Stomach (tissue), 9 donors: ENCODE results near the gene MGST3. TPM values are rescaled to one million over a fixed set of nuclear protein-coding genes. Genes with fewer than 3 reads are reported as not detected.
"Not testable (repeated sequence)": the region's sequence is repeated elsewhere in the genome, so short reads cannot be mapped to it uniquely, and the experiment has no call there.

Experiments
- DNase-seq, 2 donors: peaks; one replicate each; pipeline versions ENCODE4 v3.0.0 to v3.0.0-alpha.2; 2013 to 2019
- H3K27ac ChIP-seq, 5 donors: fragments of 200-600 bp in 4 of 5; sonication (generic) in 4 of 5; one replicate each; pipeline ENCODE4 v1.5.1; 2013 to 2019; ENCODE audit warnings: mild to moderate bottlenecking in 1 of 5, moderate library complexity in 1 of 5
- H3K27me3 ChIP-seq, 3 donors: fragments of 200-600 bp; sonication (generic); one replicate each; pipeline ENCODE4 v1.5.1; 2017 to 2019; ENCODE audit warnings: mixed run types in 1 of 3
- H3K36me3 ChIP-seq, 4 donors: fragments of 200-600 bp; sonication (generic); 1 replicate in 3 of 4; 2 replicates in 1 of 4; pipeline ENCODE4 v1.5.1; 2016 to 2019
- H3K4me1 ChIP-seq, 4 donors: fragments of 200-600 bp; sonication (generic); one replicate each; pipeline ENCODE4 v1.5.1; 2016 to 2019
- H3K4me3 ChIP-seq, 4 donors: fragments of 200-600 bp; sonication (generic) in 3 of 4; one replicate each; pipeline ENCODE4 v1.5.1; 2016 to 2019; ENCODE audit warnings: mild to moderate bottlenecking in 1 of 4
- H3K9me3 ChIP-seq, 4 donors: fragments of 200-600 bp; sonication (generic); one replicate each; pipeline ENCODE4 v1.5.1; 2016 to 2019
- CTCF ChIP-seq, 7 experiments: fragments of 450-650 bp in 4 of 7; fragments of 200-600 bp in 3 of 7; sonication (generic) in 3 of 7; IDR thresholded peaks; one replicate each; pipeline ENCODE4 v1.5.1; 2016 to 2019; ENCODE audit warnings: antibody characterized with exemption in 7 of 7, control low read depth in 2 of 7, mild to moderate bottlenecking in 1 of 7
- EP300 ChIP-seq: sonication (generic); formaldehyde crosslinking; IDR thresholded peaks from one replicate; pipeline ENCODE4 v1.6.1; 2017; ENCODE audit warnings: antibody characterized with exemption
- POLR2A ChIP-seq, 4 donors: fragments of 450-650 bp; IDR thresholded peaks; one replicate each; pipeline ENCODE4 v1.6.1; 2016; ENCODE audit warnings: antibody characterized with exemption in 4 of 4, control low read depth in 2 of 4, mild to moderate bottlenecking in 1 of 4, moderate library complexity in 1 of 4
- POLR2AphosphoS5 ChIP-seq, 3 donors: sonication (generic); formaldehyde crosslinking; IDR thresholded peaks; one replicate each; pipeline ENCODE4 v1.6.1; 2016; ENCODE audit warnings: antibody characterized with exemption in 3 of 3
- WGBS, 5 donors: extraction: QIAGEN DNeasy Blood & Tissue Kit in 3 of 5; methylation state at CpG; one replicate each; pipeline versions ENCODE4 v1.1.5 to v1.1.7; 2013 to 2018; 5-methylcytosine and 5-hydroxymethylcytosine counted together
- intact Hi-C: fragments of 100-400 bp; cut with DNase I; formaldehyde crosslinking; loops from one replicate; pipeline ENCODE4 v1.15.1; 2023; ENCODE audit warnings: low total_unique reads
- polyA plus RNA-seq, 3 donors: library from polyadenylated mRNA; stranded (reverse); fragments of 200-250 nt; gene quantifications; one replicate each; pipeline ENCODE4 v1.2.3, GENCODE V29; 2013
- total RNA-seq, 5 donors: library from RNA; depleted of rRNA; stranded (reverse); fragments of >200 nt; gene quantifications; one replicate each; pipeline versions ENCODE4 v1.1.0 to v1.2.3, GENCODE V29; 2014 to 2016
- donor health status: healthy with polysubstance abuse.
- donor health status: Bipolar disorder and iron deficiency.
- donor health status: healthy.

MGST3 gene
- total and polyA plus RNA-seq, 8 donors = 46.1 to 310 (median 124) TPM

- H3K36me3 ChIP-seq = no peaks in the 10 kb centered on the region
- no peak overlapping the region for H3K4me3 ChIP-seq
- intact Hi-C loops = loop anchor here (5.0 kb wide), 1 partner anchor 312 kb away; no protein-coding TSS in a partner anchor
- WGBS, 5 donors = 43 to 56% (median 52%) methylated on average over 4 of the region's 4 CpGs
- peaks cover 5 to 29% (median 14%) of the 10 kb centered on the region in 4 donors for H3K4me1 ChIP-seq
- H3K27ac ChIP-seq = no peak overlapping the region
- DNase-seq = no peak
- no peaks in the 10 kb centered on the region for H3K27me3 ChIP-seq
- no peak for TF ChIP-seq CTCF (IDR thresholded peaks at IDR 0.05)
- TF ChIP-seq POLR2AphosphoS5 (IDR thresholded peaks at IDR 0.05) = no peak
- no peak for TF ChIP-seq POLR2A (IDR thresholded peaks at IDR 0.05)
- no peak for TF ChIP-seq EP300
- no peaks in the 10 kb centered on the region for H3K9me3 ChIP-seq
Observed at GRCh38 chr1:165600793-165601192, 30.2 kb upstream of the MGST3 start.

DNA sequence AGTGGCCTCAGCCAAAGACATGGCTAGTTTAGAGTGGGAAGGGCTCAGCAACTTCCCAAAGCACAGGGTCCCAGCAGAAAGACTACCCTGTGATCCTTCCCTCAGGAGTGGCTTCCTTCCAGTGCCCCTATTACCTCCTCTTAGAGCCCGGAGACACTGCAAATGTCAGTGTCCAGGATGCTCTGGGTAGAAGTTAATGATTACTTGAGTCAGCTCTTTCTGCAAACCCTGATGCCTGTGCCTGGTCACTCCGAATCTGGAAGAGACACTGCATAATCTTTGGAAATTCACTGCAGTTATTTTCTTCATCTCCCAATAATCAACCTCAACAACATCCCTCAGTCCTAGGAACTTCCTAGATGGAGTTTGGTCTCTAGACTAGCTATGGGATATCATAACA lies 27.2 kb upstream of the MGST3 start:
- WGBS, 5 donors = 53 to 84% (median 77%) methylated on average over 2 of the region's 2 CpGs
- no peak for DNase-seq
- Histone ChIP-seq H3K4me3 (no peak overlapping the region), H3K9me3 (no peaks in the 10 kb centered on the region), H3K4me1 (peaks cover 0 to 18% (median 4%) of the 10 kb centered on the region in 4 donors), H3K36me3 (no peaks in the 10 kb centered on the region), H3K27ac (no peak overlapping the region), H3K27me3 (peaks cover 0 to 2% (median 0%) of the 10 kb centered on the region in 3 donors)
- TF ChIP-seq POLR2A (IDR thresholded peaks at IDR 0.05) (no peak), POLR2AphosphoS5 (IDR thresholded peaks at IDR 0.05) (no peak)
- intact Hi-C loops = loop anchor here (5.0 kb wide), 1 partner anchor 308 kb away; no protein-coding TSS in a partner anchor

DNA sequence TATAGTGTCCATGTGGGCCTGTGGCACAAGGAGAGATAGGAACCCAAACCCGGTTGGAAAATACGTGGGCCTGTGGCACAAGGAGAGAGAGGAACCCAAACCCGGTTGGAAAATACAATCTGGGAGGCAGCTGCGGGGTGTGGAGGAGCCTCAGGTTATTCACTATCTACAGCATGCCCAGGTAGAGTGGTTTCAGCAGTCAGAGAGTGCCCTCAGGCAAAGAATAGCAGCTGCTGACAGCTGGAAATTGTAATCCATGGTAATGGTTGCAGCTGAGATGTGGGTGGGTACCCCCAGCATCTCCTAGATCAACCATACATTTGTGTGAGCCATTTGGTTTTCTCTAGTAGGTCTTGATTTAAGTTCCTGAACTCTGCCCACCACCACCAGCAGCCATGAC lies 25.8 kb upstream of the MGST3 start:
- peaks cover 0 to 15% (median 3%) of the 10 kb centered on the region in 4 donors for H3K4me1 ChIP-seq
- TF ChIP-seq EP300 = no peak
- no peak for TF ChIP-seq POLR2A (IDR thresholded peaks at IDR 0.05)
- no peak for TF ChIP-seq CTCF (IDR thresholded peaks at IDR 0.05)
- TF ChIP-seq POLR2AphosphoS5 (IDR thresholded peaks at IDR 0.05) = no peak
- no peak overlapping the region for H3K4me3 ChIP-seq
- no peaks in the 10 kb centered on the region for H3K36me3 ChIP-seq
- no peak overlapping the region for H3K27ac ChIP-seq
- DNase-seq = no peak
- WGBS, 5 donors = 84 to 95% (median 90%) methylated on average over 4 of the region's 4 CpGs
- no peaks in the 10 kb centered on the region for H3K9me3 ChIP-seq
- peaks cover 0 to 14% (median 0%) of the 10 kb centered on the region in 3 donors for H3K27me3 ChIP-seq
- intact Hi-C loops = no loop called here

GRCh38 chr1:165606676-165607075 lies 24.4 kb upstream of the MGST3 start:
- DNase-seq, H3K4me3 ChIP-seq, intact Hi-C loops, H3K4me1 ChIP-seq, H3K36me3 ChIP-seq, H3K27ac ChIP-seq, H3K9me3 ChIP-seq: not testable (repeated sequence)
- 83 to 93% (median 91%) methylated on average over 12 of the region's 12 CpGs for WGBS, 5 donors
- H3K27me3 ChIP-seq = peaks cover 0 to 26% (median 0%) of the 10 kb centered on the region in 3 donors

DNA sequence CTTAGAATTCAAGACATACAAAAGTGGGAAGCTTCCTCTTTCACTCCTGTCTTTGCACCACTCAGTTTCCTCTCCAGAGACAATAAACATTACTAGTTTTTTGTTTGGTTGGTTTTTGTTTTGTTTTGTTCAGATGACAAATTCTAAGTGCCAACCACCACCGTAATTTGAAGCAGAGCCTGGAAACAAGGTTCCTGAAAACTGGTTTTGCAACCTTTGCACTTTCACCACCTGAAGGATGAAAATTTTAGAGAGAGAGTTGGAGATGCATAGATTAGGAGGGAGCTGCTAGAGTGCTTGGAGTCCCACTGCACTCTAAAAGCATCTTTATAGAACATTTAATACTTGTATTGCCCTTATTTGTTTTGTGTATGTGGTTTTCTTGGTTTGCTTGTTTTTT lies 20.2 kb upstream of the MGST3 start:
- DNase-seq = no peak
- Histone ChIP-seq H3K9me3 (no peaks in the 10 kb centered on the region), H3K27ac (no peak overlapping the region), H3K27me3 (peaks cover 0 to 44% (median 0%) of the 10 kb centered on the region in 3 donors), H3K4me1 (peaks cover 0 to under 1% (median 0%) of the 10 kb centered on the region in 4 donors), H3K36me3 (no peaks in the 10 kb centered on the region), H3K4me3 (no peak overlapping the region)
- intact Hi-C loops = no loop called here
- 12 to 33% (median 21%) methylated on average over 1 of the region's 1 CpG for WGBS, 5 donors
- TF ChIP-seq EP300 (no peak), CTCF (IDR thresholded peaks at IDR 0.05) (no peak), POLR2A (IDR thresholded peaks at IDR 0.05) (no peak), POLR2AphosphoS5 (IDR thresholded peaks at IDR 0.05) (no peak)
